GM20431 (cell line): ENCODE data around the gene RDH11.

Experiments used
- in situ Hi-C: fragments of 300-500 bp; cut with MseI, MboI; formaldehyde crosslinking; loops from one replicate; pipeline ENCODE4 v1.15.0; 2020; ENCODE audit warnings: low sequenced_read_pairs; ENCODE audit not compliant: unreplicated experiment

The RDH11 gene

GRCh38 chr14:67663633-67664032 lies 31.9 kb downstream of the RDH11 start:
- in situ Hi-C loops: no loop called here

DNA sequence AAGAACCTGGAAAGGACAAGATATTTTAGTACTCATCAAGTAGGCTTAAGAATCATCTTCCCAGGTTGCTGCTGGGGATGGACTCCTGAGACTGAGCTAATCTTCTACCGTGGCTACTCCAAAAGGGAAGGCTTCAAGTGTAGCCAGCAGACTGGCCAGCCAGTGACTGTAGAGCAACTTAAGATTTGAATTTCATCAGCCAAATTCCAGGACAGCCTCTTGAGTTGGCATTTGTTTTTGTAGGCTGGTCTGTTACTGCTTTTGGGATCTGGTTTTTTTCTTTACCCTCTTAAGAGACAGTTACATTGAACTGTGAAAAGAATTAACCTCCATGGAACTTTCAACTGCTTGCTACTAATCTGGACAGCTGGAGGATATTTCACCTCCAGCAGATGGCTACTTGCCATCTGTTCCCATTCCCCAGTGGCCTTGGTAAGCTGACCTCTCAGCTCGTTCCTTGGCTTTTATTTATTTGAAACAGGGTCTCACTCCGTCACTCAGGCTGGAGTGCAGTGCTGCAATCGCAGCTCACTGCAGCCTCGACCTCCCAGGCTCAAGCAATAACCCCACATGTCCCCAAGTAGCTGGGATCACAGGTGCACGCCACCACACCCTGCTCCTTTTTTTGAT lies 41.8 kb downstream of the RDH11 start:
- in situ Hi-C loops: no loop called here

- in situ Hi-C loops: no loop called here
Observed at GRCh38 chr14:67652189-67652588, 43.4 kb downstream of the RDH11 start.

DNA sequence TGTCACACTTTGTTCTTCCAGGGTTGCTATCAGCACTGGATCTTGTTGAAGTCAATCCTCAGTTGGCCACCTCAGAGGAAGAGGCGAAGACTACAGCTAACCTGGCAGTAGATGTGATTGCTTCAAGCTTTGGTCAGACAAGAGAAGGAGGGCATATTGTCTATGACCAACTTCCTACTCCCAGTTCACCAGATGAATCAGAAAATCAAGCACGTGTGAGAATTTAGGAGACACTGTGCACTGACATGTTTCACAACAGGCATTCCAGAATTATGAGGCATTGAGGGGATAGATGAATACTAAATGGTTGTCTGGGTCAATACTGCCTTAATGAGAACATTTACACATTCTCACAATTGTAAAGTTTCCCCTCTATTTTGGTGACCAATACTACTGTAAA lies 44.9 kb downstream of the RDH11 start:
- in situ Hi-C loops: no loop called here

GRCh38 chr14:67650151-67650550 lies 45.4 kb downstream of the RDH11 start:
- in situ Hi-C loops: no loop called here

GRCh38 chr14:67646131-67646530 lies 49.4 kb downstream of the RDH11 start:
- in situ Hi-C loops: no loop called here

- in situ Hi-C loops: no loop called here
Observed at GRCh38 chr14:67645414-67645813, 50.1 kb downstream of the RDH11 start.

DNA sequence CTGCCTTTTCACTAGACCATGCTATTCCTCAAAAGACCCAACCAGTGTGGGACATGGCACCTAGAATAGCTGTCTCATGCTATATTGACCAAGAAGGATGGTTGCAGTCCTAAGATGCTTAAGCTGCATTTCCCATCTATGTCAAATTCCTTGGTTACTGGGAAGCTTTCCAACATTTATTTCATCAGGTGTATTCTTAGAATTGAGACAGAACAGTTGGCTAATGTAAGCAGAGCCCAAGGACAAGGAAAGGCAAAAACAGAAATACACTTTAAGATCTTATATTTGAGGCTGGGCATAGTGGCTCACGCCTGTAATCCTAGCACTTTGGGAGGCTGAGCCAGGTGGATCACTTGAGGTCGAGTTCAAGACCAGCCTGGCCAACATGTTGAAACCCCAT lies 51.1 kb downstream of the RDH11 start:
- in situ Hi-C loops: no loop called here

- in situ Hi-C loops: no loop called here
Observed at GRCh38 chr14:67643713-67644112, 51.9 kb downstream of the RDH11 start.

- in situ Hi-C loops: no loop called here
Observed at GRCh38 chr14:67641902-67642749, 53.4 kb downstream of the RDH11 start.

- in situ Hi-C loops: no loop called here
Observed at GRCh38 chr14:67641480-67641879, 54.1 kb downstream of the RDH11 start.

- in situ Hi-C loops: no loop called here
Observed at GRCh38 chr14:67638642-67639041, 56.9 kb downstream of the RDH11 start.

- in situ Hi-C loops: no loop called here
Observed at GRCh38 chr14:67636361-67636919, 59.1 kb downstream of the RDH11 start.

DNA sequence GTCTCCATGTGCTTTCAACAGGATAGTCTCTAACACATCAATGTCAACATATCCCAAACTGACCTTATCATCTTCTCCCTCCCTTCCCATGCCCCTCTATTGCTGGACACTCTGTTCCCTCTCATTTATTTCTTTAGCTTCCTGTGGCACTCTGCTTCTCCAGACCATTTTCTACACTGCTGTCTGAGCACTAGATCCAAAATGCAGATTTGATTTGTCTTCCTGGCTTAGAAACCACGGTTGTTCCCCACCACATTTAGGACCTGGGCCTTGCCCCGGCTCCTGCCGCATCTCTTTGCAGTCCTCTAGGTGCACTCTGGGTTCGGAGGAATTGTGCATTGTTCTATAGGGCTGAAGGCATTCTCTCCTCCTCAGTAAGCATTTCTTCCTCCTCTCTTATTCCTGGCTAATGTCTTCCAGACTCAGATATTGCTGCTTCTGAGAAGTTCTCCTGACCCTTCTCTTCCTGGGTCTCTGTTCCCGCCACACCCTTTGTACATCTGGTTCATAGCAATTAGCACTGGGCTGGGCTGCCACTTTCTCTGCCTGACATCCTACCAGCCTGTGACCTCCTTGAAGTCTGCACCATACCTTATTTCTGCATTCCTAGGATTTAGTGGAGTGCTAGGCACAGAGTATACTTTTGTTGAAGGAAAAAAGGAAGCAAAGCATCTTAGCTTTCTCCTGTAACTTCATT lies 62.0 kb downstream of the RDH11 start:
- in situ Hi-C loops: no loop called here

GRCh38 chr14:67630938-67631337 lies 64.6 kb downstream of the RDH11 start:
- in situ Hi-C loops: no loop called here

DNA sequence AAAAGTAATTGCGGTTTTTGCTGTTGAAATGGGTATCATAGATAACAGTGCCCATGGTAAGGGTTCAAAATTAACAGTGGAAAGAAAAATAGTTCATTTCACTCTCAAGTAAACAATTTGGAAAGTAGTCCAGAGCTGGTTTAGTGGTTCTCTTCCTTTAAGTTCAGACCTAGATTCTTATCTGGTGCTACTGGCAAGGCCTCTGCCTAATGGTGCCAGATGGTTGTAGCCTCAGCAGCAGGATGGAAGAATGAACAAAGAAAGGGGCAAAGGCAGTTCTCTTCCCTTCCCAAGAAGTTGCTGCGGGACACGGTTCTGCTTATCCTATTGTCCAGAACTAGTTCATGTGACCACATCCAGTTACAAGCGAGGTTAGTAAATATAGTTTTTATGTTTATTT lies 65.4 kb downstream of the RDH11 start:
- in situ Hi-C loops: no loop called here

DNA sequence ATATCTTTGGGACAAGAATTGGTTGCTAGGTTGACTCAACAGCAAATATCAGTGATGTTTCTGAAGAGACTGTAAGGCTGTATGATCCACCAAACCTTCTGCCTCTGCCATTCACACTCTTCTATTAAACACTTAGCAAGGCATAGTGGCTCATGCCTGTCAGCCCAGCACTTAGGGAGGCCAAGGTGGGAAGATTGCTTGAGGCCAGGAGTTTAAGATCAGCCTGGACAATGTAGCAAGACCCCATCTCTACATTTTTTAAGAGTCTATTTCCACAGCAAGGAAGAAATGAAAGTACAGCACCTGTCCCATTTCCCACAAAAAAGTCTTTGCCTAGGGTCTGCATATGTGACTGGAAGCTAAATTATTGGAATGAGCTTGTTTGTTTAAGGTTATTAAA lies 68.0 kb downstream of the RDH11 start:
- in situ Hi-C loops: no loop called here
